ENCODE measurements around the gene COLGALT1. TPM values are rescaled to one million over a fixed set of nuclear protein-coding genes. Genes with fewer than 3 reads are reported as not detected.

The COLGALT1 gene
- total and polyA plus RNA-seq, 4 donors, result 14.4 to 32.2 (median 22.5) TPM

DNA sequence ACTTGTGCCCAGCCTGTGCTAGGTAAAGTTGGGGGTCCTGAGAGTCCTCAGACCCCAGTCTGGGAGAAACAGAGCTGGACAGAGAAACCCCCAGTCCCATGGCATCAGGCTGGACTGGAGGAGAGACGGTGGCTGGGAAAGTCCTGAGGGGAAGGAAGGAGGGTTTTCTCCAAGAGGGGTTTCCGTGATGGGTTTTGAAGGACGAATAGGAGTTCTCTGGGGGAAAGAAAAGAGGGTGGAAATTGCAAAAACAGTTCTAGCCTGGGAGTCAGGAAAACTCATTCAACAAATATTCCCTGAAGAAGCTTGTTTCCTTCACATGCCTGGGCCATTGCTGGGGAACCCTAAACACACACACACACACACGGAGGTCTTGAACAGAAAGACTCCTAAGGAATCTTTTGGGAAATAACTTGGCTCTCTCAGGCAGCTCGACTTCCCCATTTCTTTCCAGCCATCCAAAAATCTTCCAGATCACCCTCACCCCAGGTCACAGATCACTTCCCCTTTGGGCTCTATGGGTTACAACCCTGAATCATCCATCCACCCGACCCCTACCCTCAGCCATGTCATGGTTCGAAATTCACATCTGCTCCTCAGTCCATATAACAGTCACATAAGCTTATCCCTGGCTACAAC lies 47.5 kb downstream of the COLGALT1 start:
- TF ChIP-seq EGR1 (IDR thresholded peaks at IDR 0.05; ENCODE audit: low read depth in 2 of 2), result no peak
- TF ChIP-seq, protein P1, sequence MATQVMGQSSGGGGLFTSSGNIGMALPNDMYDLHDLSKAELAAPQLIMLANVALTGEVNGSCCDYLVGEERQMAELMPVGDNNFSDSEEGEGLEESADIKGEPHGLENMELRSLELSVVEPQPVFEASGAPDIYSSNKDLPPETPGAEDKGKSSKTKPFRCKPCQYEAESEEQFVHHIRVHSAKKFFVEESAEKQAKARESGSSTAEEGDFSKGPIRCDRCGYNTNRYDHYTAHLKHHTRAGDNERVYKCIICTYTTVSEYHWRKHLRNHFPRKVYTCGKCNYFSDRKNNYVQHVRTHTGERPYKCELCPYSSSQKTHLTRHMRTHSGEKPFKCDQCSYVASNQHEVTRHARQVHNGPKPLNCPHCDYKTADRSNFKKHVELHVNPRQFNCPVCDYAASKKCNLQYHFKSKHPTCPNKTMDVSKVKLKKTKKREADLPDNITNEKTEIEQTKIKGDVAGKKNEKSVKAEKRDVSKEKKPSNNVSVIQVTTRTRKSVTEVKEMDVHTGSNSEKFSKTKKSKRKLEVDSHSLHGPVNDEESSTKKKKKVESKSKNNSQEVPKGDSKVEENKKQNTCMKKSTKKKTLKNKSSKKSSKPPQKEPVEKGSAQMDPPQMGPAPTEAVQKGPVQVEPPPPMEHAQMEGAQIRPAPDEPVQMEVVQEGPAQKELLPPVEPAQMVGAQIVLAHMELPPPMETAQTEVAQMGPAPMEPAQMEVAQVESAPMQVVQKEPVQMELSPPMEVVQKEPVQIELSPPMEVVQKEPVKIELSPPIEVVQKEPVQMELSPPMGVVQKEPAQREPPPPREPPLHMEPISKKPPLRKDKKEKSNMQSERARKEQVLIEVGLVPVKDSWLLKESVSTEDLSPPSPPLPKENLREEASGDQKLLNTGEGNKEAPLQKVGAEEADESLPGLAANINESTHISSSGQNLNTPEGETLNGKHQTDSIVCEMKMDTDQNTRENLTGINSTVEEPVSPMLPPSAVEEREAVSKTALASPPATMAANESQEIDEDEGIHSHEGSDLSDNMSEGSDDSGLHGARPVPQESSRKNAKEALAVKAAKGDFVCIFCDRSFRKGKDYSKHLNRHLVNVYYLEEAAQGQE (IDR thresholded peaks at IDR 0.05), result no peak
- 72% methylated on average over 7 of the region's 7 CpGs for WGBS
- DNase-seq (ENCODE audit: low spot score), result no peak
- peaks cover 5 to 10% (median 8%) of the 10 kb centered on the region in 4 donors for H3K4me1 ChIP-seq (ENCODE audit: control insufficient read depth in 4 of 4, insufficient read depth in 4 of 4, low read length in 3 of 4)
- no peak overlapping the region for H3K27ac ChIP-seq (ENCODE audit: low read depth in 1 of 2, low read length in 2 of 2)
- H3K9ac ChIP-seq (ENCODE audit: low read depth in 1 of 2, low read length in 2 of 2), result no peak overlapping the region
- H3K27me3 ChIP-seq (ENCODE audit: control insufficient read depth in 4 of 4, insufficient read depth in 4 of 4, low read length in 3 of 4), result peaks cover 0 to 3% (median 0%) of the 10 kb centered on the region in 4 donors
- no peaks in the 10 kb centered on the region for H3K36me3 ChIP-seq (ENCODE audit: control insufficient read depth in 4 of 4, insufficient read depth in 3 of 4, low read depth in 1 of 4, low read length in 3 of 4)
- no peak overlapping the region for H3K4me3 ChIP-seq (ENCODE audit: low read depth in 1 of 3, low read length in 3 of 3)
- H3K9me3 ChIP-seq (ENCODE audit: control insufficient read depth in 4 of 4, low read length in 3 of 4), result peaks cover 0 to 1% (median 0%) of the 10 kb centered on the region in 4 donors

DNA sequence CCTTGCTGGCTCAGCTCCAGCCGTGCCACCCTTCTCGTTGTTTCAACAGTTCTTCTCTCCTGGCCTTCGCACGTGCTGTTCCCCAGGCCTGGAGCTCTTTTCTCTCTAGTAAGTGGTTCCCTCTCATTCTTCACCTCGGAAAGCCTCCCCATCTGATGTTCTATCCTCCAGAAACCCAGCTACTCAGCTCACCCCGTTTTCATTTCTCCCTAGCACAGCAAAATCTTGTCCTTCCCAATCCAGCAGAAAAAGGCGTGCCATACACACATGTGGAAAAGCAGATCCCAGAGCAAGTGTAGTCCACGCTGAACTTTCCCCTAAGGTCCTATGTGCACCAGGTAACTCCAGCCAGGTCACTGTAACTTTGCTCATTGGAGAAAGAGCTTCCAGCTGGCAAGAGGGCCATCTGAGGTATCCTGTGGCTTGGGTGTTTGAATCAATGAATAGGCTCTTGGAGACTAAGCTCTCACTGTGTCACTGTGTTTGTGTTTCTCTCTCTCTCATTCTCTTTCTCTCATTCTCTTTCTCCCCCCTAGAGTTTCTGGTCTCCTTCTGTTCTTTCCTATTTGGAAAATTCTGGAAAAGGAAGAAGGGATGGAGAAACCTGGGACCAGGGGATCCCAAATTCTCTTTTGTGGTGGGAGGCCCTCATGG lies 49.0 kb downstream of the COLGALT1 start:
- H3K9ac ChIP-seq (ENCODE audit: low read depth in 1 of 2, low read length in 2 of 2), result no peak overlapping the region
- peaks cover 0 to 1% (median 0%) of the 10 kb centered on the region in 4 donors for H3K9me3 ChIP-seq (ENCODE audit: control insufficient read depth in 4 of 4, low read length in 3 of 4)
- 58% methylated on average over 8 of the region's 8 CpGs for whole genome bisulfite sequencing
- no peaks in the 10 kb centered on the region for H3K36me3 ChIP-seq (ENCODE audit: control insufficient read depth in 4 of 4, insufficient read depth in 3 of 4, low read depth in 1 of 4, low read length in 3 of 4)
- H3K4me1 ChIP-seq (ENCODE audit: control insufficient read depth in 4 of 4, insufficient read depth in 4 of 4, low read length in 3 of 4), result peaks cover 5 to 10% (median 8%) of the 10 kb centered on the region in 4 donors
- no peak overlapping the region for H3K27ac ChIP-seq (ENCODE audit: low read depth in 1 of 2, low read length in 2 of 2)
- H3K27me3 ChIP-seq (ENCODE audit: control insufficient read depth in 4 of 4, insufficient read depth in 4 of 4, low read length in 3 of 4), result peaks cover 0 to 3% (median 0%) of the 10 kb centered on the region in 4 donors
- TF ChIP-seq HNF4A (conservative IDR thresholded peaks at IDR 0.05), result no peak
- TF ChIP-seq, protein P2, sequence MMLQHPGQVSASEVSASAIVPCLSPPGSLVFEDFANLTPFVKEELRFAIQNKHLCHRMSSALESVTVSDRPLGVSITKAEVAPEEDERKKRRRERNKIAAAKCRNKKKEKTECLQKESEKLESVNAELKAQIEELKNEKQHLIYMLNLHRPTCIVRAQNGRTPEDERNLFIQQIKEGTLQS (IDR thresholded peaks at IDR 0.05), result no peak
- no peak for DNase-seq (ENCODE audit: low spot score)
- no peak overlapping the region for H3K4me3 ChIP-seq (ENCODE audit: low read depth in 1 of 3, low read length in 3 of 3)

DNA sequence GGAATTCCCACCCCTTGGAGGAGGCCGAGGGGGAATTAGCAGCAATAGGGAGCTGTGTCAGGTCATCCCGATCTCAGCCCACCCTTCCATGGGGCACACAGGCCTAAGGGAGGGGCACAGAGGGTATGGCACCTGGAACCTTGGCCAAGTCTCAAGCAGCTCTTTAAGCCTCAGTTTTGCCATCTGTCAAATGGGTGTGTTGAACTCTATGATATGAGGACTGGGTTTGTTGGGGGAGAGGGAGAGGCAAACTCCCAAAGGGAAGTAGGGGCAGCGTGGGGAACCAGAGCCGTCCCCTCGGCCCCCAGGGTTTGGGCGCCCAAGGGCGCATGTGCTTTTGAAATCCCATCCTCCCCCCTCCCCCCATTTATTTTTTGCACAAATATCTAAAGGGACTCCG lies 49.7 kb downstream of the COLGALT1 start:
- Histone ChIP-seq H3K36me3 (ENCODE audit: control insufficient read depth in 4 of 4, insufficient read depth in 3 of 4, low read depth in 1 of 4, low read length in 3 of 4) (no peaks in the 10 kb centered on the region), H3K27me3 (ENCODE audit: control insufficient read depth in 4 of 4, insufficient read depth in 4 of 4, low read length in 3 of 4) (peaks cover 0 to 3% (median 0%) of the 10 kb centered on the region in 4 donors), H3K9me3 (ENCODE audit: control insufficient read depth in 4 of 4, low read length in 3 of 4) (peaks cover 0 to 1% (median 0%) of the 10 kb centered on the region in 4 donors), H3K4me1 (ENCODE audit: control insufficient read depth in 4 of 4, insufficient read depth in 4 of 4, low read length in 3 of 4) (peaks cover 5 to 10% (median 8%) of the 10 kb centered on the region in 4 donors), H3K9ac (ENCODE audit: low read depth in 1 of 2, low read length in 2 of 2) (no peak overlapping the region), H3K27ac (ENCODE audit: low read depth in 1 of 2, low read length in 2 of 2) (no peak overlapping the region), H3K4me3 (ENCODE audit: low read depth in 1 of 3, low read length in 3 of 3) (no peak overlapping the region)
- WGBS, result 93% methylated on average over 8 of the region's 8 CpGs
- TF ChIP-seq FOXA1 (IDR thresholded peaks at IDR 0.05), result no peak
- TF ChIP-seq NR2F2 (IDR thresholded peaks at IDR 0.05), result no peak
- TF ChIP-seq JUND (IDR thresholded peaks at IDR 0.05), result no peak
- TF ChIP-seq, protein P3, sequence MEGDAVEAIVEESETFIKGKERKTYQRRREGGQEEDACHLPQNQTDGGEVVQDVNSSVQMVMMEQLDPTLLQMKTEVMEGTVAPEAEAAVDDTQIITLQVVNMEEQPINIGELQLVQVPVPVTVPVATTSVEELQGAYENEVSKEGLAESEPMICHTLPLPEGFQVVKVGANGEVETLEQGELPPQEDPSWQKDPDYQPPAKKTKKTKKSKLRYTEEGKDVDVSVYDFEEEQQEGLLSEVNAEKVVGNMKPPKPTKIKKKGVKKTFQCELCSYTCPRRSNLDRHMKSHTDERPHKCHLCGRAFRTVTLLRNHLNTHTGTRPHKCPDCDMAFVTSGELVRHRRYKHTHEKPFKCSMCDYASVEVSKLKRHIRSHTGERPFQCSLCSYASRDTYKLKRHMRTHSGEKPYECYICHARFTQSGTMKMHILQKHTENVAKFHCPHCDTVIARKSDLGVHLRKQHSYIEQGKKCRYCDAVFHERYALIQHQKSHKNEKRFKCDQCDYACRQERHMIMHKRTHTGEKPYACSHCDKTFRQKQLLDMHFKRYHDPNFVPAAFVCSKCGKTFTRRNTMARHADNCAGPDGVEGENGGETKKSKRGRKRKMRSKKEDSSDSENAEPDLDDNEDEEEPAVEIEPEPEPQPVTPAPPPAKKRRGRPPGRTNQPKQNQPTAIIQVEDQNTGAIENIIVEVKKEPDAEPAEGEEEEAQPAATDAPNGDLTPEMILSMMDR (IDR thresholded peaks at IDR 0.05; ENCODE audit: low read depth, low read length, missing input control), result no peak
- TF ChIP-seq GABPA (IDR thresholded peaks at IDR 0.05 in 1 of 2, conservative IDR thresholded peaks at IDR 0.05 in 1 of 2), result no peak
- no peak for TF ChIP-seq RAD21 (IDR thresholded peaks at IDR 0.05)
- no peak for TF ChIP-seq SP1 (IDR thresholded peaks at IDR 0.05)
- TF ChIP-seq, protein P4, sequence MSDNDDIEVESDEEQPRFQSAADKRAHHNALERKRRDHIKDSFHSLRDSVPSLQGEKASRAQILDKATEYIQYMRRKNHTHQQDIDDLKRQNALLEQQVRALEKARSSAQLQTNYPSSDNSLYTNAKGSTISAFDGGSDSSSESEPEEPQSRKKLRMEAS (IDR thresholded peaks at IDR 0.05), result no peak
- no peak for TF ChIP-seq HNF4G (IDR thresholded peaks at IDR 0.05)
- TF ChIP-seq FOXA2 (IDR thresholded peaks at IDR 0.05), result no peak
- DNase-seq (ENCODE audit: low spot score), result no peak
